Body of pancreas (tissue), 4 donors: ENCODE measurements around the gene PPP2R3B.

ENCODE experiments used
- CTCF ChIP-seq, 7 experiments: fragments of 450-650 bp in 4 of 7; fragments of 200-600 bp in 3 of 7; sonication (generic) in 3 of 7; IDR thresholded peaks; one replicate each; pipeline ENCODE4 v1.5.1; 2016 to 2019; ENCODE audit warnings: antibody characterized with exemption in 7 of 7
- POLR2A ChIP-seq, 3 donors: fragments of 450-650 bp; IDR thresholded peaks; one replicate each; pipeline ENCODE4 v1.6.1; 2016; ENCODE audit warnings: antibody characterized with exemption in 3 of 3, mild to moderate bottlenecking in 2 of 3

- TF ChIP-seq CTCF (IDR thresholded peaks at IDR 0.05) (no peak), POLR2A (IDR thresholded peaks at IDR 0.05) (no peak)
Observed at GRCh38 chrX:334331-334891, 52.3 kb downstream of the PPP2R3B start.
